IPS-20b (cell line): ENCODE data around the gene BAIAP2.

Experiments
- H3K27ac ChIP-seq: one replicate; pipeline ENCODE4 v1.5.1; 2013; ENCODE audit warnings: low read length
- H3K27me3 ChIP-seq: 2 replicates; pipeline ENCODE4 v1.6.1; 2013; ENCODE audit warnings: mild to moderate bottlenecking, low read length, inconsistent platforms; ENCODE audit not compliant: insufficient read depth
- H3K36me3 ChIP-seq: 2 replicates; pipeline ENCODE4 v1.6.1; 2013; ENCODE audit warnings: low read depth, mild to moderate bottlenecking, inconsistent platforms, low read length, moderate library complexity; ENCODE audit not compliant: insufficient read depth
- H3K4me1 ChIP-seq: 2 replicates; pipeline ENCODE4 v1.6.1; 2013; ENCODE audit warnings: mild to moderate bottlenecking, control low read depth, inconsistent platforms, low read length, moderate library complexity; ENCODE audit not compliant: insufficient read depth
- H3K4me3 ChIP-seq: 2 replicates; pipeline ENCODE4 v1.5.1; 2013; ENCODE audit warnings: mild to moderate bottlenecking, low read length, inconsistent platforms
- H3K9ac ChIP-seq: 2 replicates; pipeline ENCODE4 v1.6.1; 2013; ENCODE audit warnings: low read depth, mild to moderate bottlenecking, inconsistent platforms, low read length, moderate library complexity
- H3K9me3 ChIP-seq: 2 replicates; pipeline ENCODE4 v1.6.1; 2013; ENCODE audit warnings: mild to moderate bottlenecking, low read depth, low read length, inconsistent platforms; ENCODE audit not compliant: insufficient read depth

The BAIAP2 gene

GRCh38 chr17:81052199-81052997 lies 17.4 kb downstream of the BAIAP2 start:
- no peaks in the 10 kb centered on the region for H3K4me1 ChIP-seq
- no peak overlapping the region for H3K27ac ChIP-seq
- no peaks in the 10 kb centered on the region for H3K36me3 ChIP-seq
- no peak overlapping the region for H3K4me3 ChIP-seq
- H3K27me3 ChIP-seq, result no peaks in the 10 kb centered on the region
- H3K9ac ChIP-seq, result no peak overlapping the region
- no peaks in the 10 kb centered on the region for H3K9me3 ChIP-seq

DNA sequence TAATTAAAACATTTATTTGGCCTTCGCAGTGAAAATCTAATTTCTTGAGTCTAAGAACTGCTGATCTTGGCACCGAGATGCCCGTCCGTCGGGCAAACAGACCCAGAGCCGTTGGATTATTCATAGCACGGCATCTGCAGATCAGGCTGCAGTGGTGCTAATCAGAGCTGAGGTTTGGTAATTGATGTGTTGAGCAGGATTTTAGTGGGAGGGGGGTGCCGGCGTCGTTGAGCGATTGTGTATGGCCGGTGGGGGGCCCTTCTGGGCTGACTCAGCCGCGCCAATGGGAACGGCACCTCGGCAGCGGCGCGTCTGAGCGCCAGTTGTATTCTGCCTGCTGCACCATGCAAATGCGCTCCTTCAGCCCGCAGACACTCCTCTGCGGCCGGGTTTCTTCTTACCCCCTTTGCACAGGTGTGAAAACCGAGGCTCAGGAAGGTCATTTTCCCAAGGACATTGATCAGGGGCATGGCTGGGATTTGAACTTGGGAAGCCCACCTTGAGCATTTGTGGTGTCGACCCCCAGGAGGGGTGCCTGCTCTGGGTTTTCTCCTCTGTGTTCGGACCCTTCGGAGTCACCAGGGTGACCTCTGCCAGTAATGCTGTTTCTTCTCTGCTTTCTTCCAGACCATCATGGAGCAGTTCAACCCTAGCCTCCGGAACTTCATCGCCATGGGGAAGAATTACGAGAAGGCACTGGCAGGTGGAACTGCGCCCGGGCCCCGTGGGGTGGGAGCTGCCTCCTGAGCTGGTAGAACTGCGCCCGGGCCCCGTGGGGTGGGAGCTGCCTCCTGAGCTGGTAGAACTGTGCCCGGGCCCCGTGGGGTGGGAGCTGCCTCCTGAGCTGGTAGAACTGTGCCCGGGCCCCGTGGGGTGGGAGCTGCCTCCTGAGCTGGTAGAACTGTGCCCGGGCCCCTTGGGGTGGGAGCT lies 18.4 kb downstream of the BAIAP2 start:
- H3K9me3 ChIP-seq, result no peaks in the 10 kb centered on the region
- no peaks in the 10 kb centered on the region for H3K36me3 ChIP-seq
- H3K27me3 ChIP-seq, result no peaks in the 10 kb centered on the region
- no peak overlapping the region for H3K4me3 ChIP-seq
- H3K9ac ChIP-seq, result no peak overlapping the region
- H3K27ac ChIP-seq, result no peak overlapping the region
- H3K4me1 ChIP-seq, result no peaks in the 10 kb centered on the region

DNA sequence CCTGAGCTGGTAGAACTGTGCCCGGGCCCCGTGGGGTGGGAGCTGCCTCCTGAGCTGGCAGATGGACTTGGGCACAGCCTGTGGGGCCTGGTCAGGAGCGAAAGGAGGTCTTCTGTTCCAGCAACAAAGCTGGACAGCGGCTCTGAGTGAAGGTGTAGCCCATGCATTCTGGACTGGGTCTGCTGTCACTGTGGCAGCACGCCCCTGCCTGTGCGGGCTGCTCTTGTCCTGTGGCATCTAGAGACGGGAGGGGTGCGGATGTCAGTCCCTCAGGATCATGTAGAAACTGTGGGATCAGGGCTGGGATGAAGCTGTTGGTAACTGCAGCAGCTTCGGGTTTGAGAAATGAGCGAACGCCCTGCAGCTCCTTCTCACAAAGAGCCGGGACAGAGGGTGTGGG lies 19.4 kb downstream of the BAIAP2 start:
- H3K27me3 ChIP-seq, result no peaks in the 10 kb centered on the region
- H3K4me3 ChIP-seq, result no peak overlapping the region
- no peaks in the 10 kb centered on the region for H3K36me3 ChIP-seq
- H3K9ac ChIP-seq, result no peak overlapping the region
- H3K27ac ChIP-seq, result no peak overlapping the region
- H3K4me1 ChIP-seq, result no peaks in the 10 kb centered on the region
- H3K9me3 ChIP-seq, result no peaks in the 10 kb centered on the region

DNA sequence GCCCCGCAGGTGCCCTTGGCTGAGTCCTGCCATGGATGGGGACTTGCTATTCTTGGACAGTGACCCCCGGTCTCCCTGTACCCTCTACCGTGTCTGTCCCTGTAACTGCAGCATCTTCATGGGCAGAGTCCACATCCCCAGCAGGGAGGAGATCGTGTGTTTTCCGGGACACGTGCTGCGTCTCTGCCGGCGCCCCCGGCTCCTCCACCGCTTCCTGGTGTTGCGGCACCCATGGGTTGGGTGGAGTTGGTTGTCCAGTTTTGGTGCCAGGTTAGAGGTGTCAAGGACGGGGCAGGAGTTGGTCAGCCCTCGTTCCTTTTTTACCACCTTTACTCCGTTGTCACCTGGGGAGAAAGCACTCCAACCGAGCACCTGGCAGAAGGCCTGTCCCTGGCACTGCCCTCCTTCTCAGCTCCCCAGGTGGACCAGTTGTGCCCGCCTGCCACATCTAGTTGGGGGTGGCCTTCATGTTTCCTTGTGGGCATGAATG lies 20.0 kb downstream of the BAIAP2 start:
- Histone ChIP-seq H3K9ac (no peak overlapping the region), H3K4me3 (no peak overlapping the region), H3K36me3 (no peaks in the 10 kb centered on the region), H3K27ac (no peak overlapping the region), H3K4me1 (no peaks in the 10 kb centered on the region), H3K27me3 (no peaks in the 10 kb centered on the region), H3K9me3 (no peaks in the 10 kb centered on the region)

- H3K27me3 ChIP-seq, result no peaks in the 10 kb centered on the region
These were observed 21.4 kb downstream of the BAIAP2 start for GRCh38 chr17:81056312-81056711.

GRCh38 chr17:81057079-81057730 lies 22.3 kb downstream of the BAIAP2 start:
- no peaks in the 10 kb centered on the region for H3K9me3 ChIP-seq
- H3K9ac ChIP-seq, result no peak overlapping the region
- H3K27ac ChIP-seq, result no peak overlapping the region
- no peaks in the 10 kb centered on the region for H3K4me1 ChIP-seq
- H3K36me3 ChIP-seq, result no peaks in the 10 kb centered on the region
- no peak overlapping the region for H3K4me3 ChIP-seq
- H3K27me3 ChIP-seq, result no peaks in the 10 kb centered on the region

More at GRCh38 chr17:81056312-81056711, 21.4 kb downstream of the BAIAP2 start:
- Histone ChIP-seq H3K36me3 (no peaks in the 10 kb centered on the region), H3K4me1 (no peaks in the 10 kb centered on the region), H3K27ac (no peak overlapping the region), H3K4me3 (no peak overlapping the region), H3K9me3 (no peaks in the 10 kb centered on the region), H3K9ac (no peak overlapping the region)

- H3K9ac ChIP-seq, result no peak overlapping the region
- no peak overlapping the region for H3K27ac ChIP-seq
- no peaks in the 10 kb centered on the region for H3K36me3 ChIP-seq
- no peaks in the 10 kb centered on the region for H3K9me3 ChIP-seq
- no peaks in the 10 kb centered on the region for H3K4me1 ChIP-seq
- H3K4me3 ChIP-seq, result no peak overlapping the region
- no peaks in the 10 kb centered on the region for H3K27me3 ChIP-seq
These were observed 22.8 kb downstream of the BAIAP2 start for GRCh38 chr17:81057777-81058176.

DNA sequence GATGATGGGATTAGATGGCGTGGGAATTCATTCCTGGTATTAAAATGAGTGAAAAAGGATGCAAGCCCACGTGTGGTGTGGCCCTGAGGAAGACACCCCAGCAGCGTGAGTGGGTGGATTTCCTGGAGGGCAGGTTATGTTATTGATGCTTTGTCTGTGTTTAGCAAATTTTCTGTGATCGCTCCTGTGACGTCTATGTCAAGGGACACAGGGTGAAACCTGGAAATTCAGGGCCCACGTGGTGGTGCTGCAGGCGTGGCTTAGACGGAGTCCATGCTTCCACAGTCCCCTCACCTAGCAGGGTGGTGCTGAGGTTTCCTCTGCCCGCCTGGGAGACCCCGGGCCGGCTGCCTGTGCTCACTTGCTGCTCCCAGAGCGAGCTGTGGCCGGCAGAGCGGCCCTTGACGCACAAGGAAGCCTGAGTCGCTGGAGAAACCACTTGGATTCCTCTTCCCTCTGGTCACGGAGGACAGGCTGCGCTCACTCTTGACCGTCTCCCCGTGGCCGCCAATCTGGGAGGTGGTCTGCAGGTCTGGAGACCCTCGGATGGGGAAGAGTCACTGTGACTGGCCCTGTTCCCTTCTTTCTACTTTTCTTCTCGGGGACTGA lies 23.4 kb downstream of the BAIAP2 start:
- H3K9me3 ChIP-seq, result no peaks in the 10 kb centered on the region
- H3K27me3 ChIP-seq, result no peaks in the 10 kb centered on the region
- H3K4me1 ChIP-seq, result no peaks in the 10 kb centered on the region
- no peak overlapping the region for H3K9ac ChIP-seq
- no peak overlapping the region for H3K27ac ChIP-seq
- H3K36me3 ChIP-seq, result no peaks in the 10 kb centered on the region
- no peak overlapping the region for H3K4me3 ChIP-seq

DNA sequence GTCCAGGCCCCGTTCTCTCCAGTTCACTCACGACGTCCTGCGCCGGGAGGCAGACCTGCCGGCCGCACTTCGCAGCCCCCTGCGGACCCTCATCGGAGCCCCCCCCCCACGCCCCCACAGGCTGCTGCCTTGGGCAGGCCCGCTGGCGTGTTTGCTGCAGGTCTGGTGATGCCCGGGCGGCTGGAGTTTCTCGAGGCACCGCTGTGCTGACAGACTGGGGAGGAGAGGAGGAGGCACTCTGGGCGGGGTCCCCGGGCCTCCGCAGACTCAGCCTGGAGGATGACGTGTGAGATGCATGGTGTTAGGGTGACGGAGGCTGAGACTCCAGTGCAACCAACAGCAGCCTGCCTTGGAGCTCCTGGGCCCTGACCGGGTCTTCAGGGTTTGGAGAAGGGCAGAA lies 24.1 kb downstream of the BAIAP2 start:
- H3K27me3 ChIP-seq, result no peaks in the 10 kb centered on the region
- H3K4me1 ChIP-seq, result no peaks in the 10 kb centered on the region
- no peak overlapping the region for H3K4me3 ChIP-seq
- H3K27ac ChIP-seq, result no peak overlapping the region
- H3K36me3 ChIP-seq, result no peaks in the 10 kb centered on the region
- no peaks in the 10 kb centered on the region for H3K9me3 ChIP-seq
- H3K9ac ChIP-seq, result no peak overlapping the region

DNA sequence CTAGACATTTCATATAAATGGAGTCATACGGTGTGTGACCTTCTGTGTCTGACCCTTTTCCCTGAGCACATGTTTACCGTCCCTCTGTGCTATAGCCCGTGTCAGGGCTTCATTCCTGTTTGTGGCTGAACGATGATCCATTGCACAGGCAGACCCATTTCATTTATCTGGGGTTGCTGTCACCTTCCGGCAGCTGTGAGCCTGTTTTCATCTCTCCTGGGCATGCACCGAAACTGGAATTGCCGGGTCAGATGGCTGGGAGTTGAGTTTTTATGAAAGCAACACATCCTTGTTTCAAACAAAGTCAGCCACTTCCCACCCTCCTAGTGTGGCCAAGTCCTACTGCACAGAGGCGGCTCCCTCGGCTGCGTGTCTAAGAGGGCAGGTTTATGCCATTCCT lies 25.5 kb downstream of the BAIAP2 start:
- H3K9me3 ChIP-seq, result no peaks in the 10 kb centered on the region
- H3K27ac ChIP-seq, result no peak overlapping the region
- no peaks in the 10 kb centered on the region for H3K4me1 ChIP-seq
- H3K36me3 ChIP-seq, result no peaks in the 10 kb centered on the region
- H3K4me3 ChIP-seq, result no peak overlapping the region
- no peaks in the 10 kb centered on the region for H3K27me3 ChIP-seq
- no peak overlapping the region for H3K9ac ChIP-seq

- H3K36me3 ChIP-seq, result no peaks in the 10 kb centered on the region
These were observed 26.2 kb downstream of the BAIAP2 start for GRCh38 chr17:81061027-81061735.

More at GRCh38 chr17:81061027-81061735, 26.2 kb downstream of the BAIAP2 start:
- Histone ChIP-seq H3K27ac (no peak overlapping the region), H3K27me3 (no peaks in the 10 kb centered on the region), H3K4me3 (no peak overlapping the region), H3K9me3 (no peaks in the 10 kb centered on the region), H3K9ac (no peak overlapping the region), H3K4me1 (no peaks in the 10 kb centered on the region)
